ENCODE results near the gene MEAK7. TPM values are rescaled to one million over a fixed set of nuclear protein-coding genes. Genes with fewer than 3 reads are reported as not detected.
A peak's percentile ranks its signal among the peaks of the same experiment; 100 is the strongest.

The MEAK7 gene
- total RNA-seq, 1 donor from 2014 or later = 28.1 TPM

- peak; percentile 80 for DNase-seq (ENCODE audit: extremely low spot score, unreplicated experiment)
- no peak overlapping the region for H3K4me3 Mint-ChIP-seq (ENCODE audit: unreplicated experiment)
- peaks cover 21% of the 10 kb centered on the region for H3K36me3 Mint-ChIP-seq (ENCODE audit: unreplicated experiment)
- peaks cover 6% of the 10 kb centered on the region for H3K9me3 Mint-ChIP-seq (ENCODE audit: unreplicated experiment)
- TF ChIP-seq CTCF (IDR thresholded peaks at IDR 0.05) = no peak
- no peaks in the 10 kb centered on the region for H3K27me3 Mint-ChIP-seq (ENCODE audit: unreplicated experiment)
- no peak overlapping the region for H3K27ac Mint-ChIP-seq (ENCODE audit: unreplicated experiment)
- no peaks in the 10 kb centered on the region for H3K4me1 Mint-ChIP-seq (ENCODE audit: unreplicated experiment)
These were observed 32.5 kb downstream of the MEAK7 start for GRCh38 chr16:84471966-84472365.

DNA sequence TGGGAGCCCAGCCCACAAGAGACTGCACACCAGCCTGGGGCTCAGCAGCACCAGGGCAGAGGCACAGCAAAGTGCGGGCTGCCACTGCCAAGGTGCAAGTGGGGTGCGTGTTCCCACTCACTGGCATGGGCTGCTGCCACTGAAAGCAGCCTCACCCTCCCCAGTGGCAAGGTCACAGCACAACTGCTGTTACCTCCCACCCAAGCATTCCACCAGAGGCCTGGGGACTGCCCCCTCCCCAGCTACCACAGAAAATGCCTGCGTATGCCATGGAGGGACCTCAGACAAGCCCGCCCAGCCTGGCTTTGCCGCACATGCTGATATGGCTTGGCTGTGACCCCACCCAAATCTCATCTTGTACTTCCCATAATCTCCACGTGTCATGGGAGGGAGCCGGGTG lies 33.1 kb downstream of the MEAK7 start:
- Mint-ChIP-seq H3K27me3 (ENCODE audit: unreplicated experiment) (no peaks in the 10 kb centered on the region), H3K36me3 (ENCODE audit: unreplicated experiment) (peaks cover 25% of the 10 kb centered on the region), H3K4me3 (ENCODE audit: unreplicated experiment) (no peak overlapping the region), H3K4me1 (ENCODE audit: unreplicated experiment) (no peaks in the 10 kb centered on the region), H3K9me3 (ENCODE audit: unreplicated experiment) (peaks cover 11% of the 10 kb centered on the region), H3K27ac (ENCODE audit: unreplicated experiment) (no peak overlapping the region)
- TF ChIP-seq CTCF (IDR thresholded peaks at IDR 0.05) = no peak
- DNase-seq (ENCODE audit: extremely low spot score, unreplicated experiment) = peak; percentile 69

- peaks cover 26% of the 10 kb centered on the region for H3K36me3 Mint-ChIP-seq (ENCODE audit: unreplicated experiment)
- peaks cover 14% of the 10 kb centered on the region for H3K9me3 Mint-ChIP-seq (ENCODE audit: unreplicated experiment)
- H3K4me3 Mint-ChIP-seq (ENCODE audit: unreplicated experiment) = no peak overlapping the region
- no peak for TF ChIP-seq CTCF (IDR thresholded peaks at IDR 0.05)
- H3K27ac Mint-ChIP-seq (ENCODE audit: unreplicated experiment) = no peak overlapping the region
- no peaks in the 10 kb centered on the region for H3K27me3 Mint-ChIP-seq (ENCODE audit: unreplicated experiment)
- H3K4me1 Mint-ChIP-seq (ENCODE audit: unreplicated experiment) = no peaks in the 10 kb centered on the region
- DNase-seq (ENCODE audit: extremely low spot score, unreplicated experiment) = no peak
These were observed 36.8 kb downstream of the MEAK7 start for GRCh38 chr16:84467709-84468108.

DNA sequence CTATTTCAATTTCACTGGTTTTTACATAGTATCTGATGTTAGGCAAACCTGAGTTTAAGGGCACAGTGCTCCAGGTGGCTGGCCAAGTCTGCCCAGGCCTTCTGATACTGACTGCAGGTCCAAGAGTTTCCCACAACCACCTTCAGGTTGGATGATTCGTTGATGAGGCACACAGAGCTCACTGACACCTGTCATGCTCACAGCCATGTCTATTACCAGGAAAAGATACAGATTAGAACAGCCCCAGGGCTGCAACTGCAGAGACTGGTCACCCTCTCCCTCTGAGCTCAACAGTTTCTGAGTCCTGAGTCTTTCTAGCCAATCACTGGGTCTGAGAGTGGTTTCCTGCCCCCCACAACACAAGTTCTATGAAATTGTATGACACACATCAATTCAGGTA lies 37.2 kb downstream of the MEAK7 start:
- TF ChIP-seq CTCF (IDR thresholded peaks at IDR 0.05) = no peak

GRCh38 chr16:84466692-84467091 lies 37.8 kb downstream of the MEAK7 start:
- DNase-seq (ENCODE audit: extremely low spot score, unreplicated experiment) = no peak
- TF ChIP-seq CTCF (IDR thresholded peaks at IDR 0.05) = no peak
- H3K4me3 Mint-ChIP-seq (ENCODE audit: unreplicated experiment) = no peak overlapping the region
- no peaks in the 10 kb centered on the region for H3K27me3 Mint-ChIP-seq (ENCODE audit: unreplicated experiment)
- H3K4me1 Mint-ChIP-seq (ENCODE audit: unreplicated experiment) = no peaks in the 10 kb centered on the region
- H3K27ac Mint-ChIP-seq (ENCODE audit: unreplicated experiment) = no peak overlapping the region
- peaks cover 27% of the 10 kb centered on the region for H3K36me3 Mint-ChIP-seq (ENCODE audit: unreplicated experiment)
- peaks cover 9% of the 10 kb centered on the region for H3K9me3 Mint-ChIP-seq (ENCODE audit: unreplicated experiment)

More for the DNA sequence above, 37.2 kb downstream of the MEAK7 start:
- no peaks in the 10 kb centered on the region for H3K4me1 Mint-ChIP-seq (ENCODE audit: unreplicated experiment)
- no peaks in the 10 kb centered on the region for H3K27me3 Mint-ChIP-seq (ENCODE audit: unreplicated experiment)
- H3K27ac Mint-ChIP-seq (ENCODE audit: unreplicated experiment) = no peak overlapping the region
- peaks cover 26% of the 10 kb centered on the region for H3K36me3 Mint-ChIP-seq (ENCODE audit: unreplicated experiment)
- no peak overlapping the region for H3K4me3 Mint-ChIP-seq (ENCODE audit: unreplicated experiment)
- H3K9me3 Mint-ChIP-seq (ENCODE audit: unreplicated experiment) = peaks cover 14% of the 10 kb centered on the region
- no peak for DNase-seq (ENCODE audit: extremely low spot score, unreplicated experiment)
